ENCODE data around the gene MGAT5.

The MGAT5 gene

DNA sequence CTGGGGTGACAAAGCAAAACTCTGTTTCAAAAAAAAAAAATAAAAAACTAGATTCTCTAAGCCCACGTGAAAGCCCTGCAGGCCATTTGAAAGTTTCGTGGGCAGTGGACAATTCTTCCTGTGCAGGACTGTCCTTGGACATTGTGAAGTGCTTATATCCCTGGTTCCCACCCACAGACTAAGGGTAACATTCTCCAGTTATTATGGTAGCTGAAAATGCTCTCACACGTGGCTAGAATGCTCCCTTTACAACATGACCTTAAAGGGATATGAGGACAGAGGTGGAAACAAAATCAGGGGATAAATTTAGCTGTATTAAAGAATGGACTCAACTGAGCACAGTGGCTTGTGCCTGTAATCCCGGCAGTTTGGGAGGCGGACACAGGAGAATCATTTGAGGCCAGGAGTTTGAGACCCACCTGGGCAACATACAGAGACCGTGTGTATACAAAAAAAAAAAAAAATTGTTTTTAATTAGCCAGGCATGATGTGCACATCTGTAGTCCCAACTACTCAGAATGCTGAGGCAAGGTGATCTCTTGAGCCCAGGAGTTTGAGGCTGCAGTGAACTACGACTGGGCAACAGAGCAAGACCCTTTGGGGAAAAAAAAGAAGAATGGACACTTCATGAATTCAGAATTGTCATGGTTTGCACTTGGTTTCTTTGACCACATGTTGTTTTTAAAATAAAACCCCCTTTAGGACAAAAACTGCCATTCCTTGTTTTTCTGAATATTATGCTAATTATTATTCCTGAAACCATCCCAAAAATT is 167.9 kb downstream of the MGAT5 start:
- no peak for DNase-seq (ENCODE audit: low spot score)

DNA sequence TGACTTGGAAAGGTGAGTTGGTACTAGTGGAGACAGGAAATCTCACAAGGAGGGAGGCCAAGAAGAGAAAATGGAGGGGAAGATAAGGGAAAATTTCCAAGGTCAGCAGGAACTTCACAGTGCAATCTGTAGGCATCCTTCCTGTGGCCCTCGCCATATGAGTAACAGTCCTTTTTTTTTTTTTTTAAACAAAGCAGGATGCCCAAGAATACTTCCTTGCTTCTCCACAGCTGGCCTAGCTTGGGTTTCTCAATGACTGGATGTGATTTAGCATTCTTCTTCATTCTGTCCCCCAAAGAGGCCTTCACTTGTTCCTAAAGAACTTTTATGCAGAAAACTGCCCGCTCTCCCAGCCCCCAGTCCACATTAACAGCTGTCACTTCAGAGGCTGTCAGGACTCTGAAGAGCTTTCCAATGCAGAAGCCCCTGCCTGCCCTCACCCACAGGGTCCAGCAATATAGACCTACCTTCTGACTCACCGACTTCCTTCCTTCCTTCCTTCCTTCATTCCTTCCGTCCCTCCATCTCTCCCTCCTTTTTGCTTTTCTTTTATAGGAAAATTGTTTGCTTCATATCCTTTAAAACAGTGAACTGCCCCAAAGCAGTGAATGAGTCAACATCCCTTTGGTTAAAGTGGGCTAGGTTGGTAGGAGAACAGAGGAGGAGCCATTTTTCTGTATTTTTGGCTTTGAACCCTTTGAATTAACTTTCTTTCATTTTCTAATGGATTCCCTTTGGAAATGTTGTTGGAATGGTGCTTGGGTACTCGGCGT is 172.0 kb downstream of the MGAT5 start:
- no peak for DNase-seq (ENCODE audit: low spot score)

DNA sequence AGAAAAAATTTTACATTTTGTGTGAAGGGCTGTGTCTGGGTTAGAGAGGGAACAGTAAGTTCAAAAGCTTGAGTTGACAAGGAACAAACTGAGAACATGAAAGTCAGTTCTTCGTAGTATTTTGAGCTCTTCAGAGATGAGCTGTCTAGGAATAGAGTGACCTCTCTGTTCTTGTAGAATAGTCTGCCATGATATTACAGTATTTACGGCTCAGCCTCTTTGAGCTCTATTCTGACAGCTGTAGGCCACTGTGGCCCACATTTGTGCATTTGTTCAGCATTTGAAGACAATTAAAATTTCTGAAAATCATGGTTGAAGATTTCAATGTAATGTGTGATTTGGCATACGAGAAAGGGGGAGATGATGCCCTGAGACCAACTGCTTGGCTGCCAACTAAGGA is 172.8 kb downstream of the MGAT5 start:
- no peak for DNase-seq (ENCODE audit: low spot score)

DNA sequence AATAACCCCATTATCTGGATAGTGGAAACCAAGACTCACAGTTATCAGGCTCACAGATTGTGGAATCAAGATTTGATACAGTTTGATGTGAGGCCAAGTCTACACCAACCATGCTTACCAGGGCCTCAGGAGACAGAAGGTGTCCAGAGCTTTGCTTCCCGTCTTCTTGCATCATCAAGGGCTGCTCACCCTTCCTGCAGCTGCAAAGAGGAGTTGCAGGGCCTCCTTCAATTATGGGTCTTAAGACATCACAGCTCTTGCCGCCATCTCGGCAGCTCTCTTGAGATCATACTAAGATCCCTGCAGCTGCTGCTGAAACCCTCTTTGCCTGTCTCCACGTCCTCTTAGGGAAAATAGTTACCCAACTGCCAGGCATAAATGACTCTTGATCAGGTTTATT is 176.0 kb downstream of the MGAT5 start:
- DNase-seq (ENCODE audit: low spot score), result no peak

DNA sequence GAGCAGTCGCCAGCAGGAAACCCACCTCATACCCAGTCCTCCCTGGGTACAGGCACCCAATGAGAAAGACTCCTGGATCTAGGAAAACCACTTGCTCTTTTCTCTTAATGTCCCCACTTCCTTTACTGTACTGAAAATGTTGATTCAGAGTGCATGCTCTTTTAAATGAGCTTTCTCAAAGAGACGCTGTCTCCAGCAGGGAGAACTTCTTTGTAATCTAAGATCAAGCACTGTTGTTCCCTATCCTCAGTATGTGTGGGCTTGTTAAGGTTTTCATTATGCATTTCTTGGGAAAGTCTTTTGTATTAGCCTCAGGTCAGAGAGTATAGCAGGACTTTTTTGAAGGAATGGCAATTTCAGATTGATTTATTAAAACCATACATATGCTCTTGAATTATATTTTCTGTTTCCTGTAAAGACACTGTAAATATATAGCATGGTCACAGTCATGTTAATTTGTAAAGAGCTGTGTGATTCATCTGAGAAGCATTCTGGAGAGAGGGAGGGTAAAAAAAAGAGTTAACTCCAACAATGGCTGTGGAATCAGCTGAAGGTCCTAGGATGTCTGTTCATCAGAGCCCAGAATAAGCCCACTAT is 178.1 kb downstream of the MGAT5 start:
- no peak for DNase-seq (ENCODE audit: low spot score)

DNA sequence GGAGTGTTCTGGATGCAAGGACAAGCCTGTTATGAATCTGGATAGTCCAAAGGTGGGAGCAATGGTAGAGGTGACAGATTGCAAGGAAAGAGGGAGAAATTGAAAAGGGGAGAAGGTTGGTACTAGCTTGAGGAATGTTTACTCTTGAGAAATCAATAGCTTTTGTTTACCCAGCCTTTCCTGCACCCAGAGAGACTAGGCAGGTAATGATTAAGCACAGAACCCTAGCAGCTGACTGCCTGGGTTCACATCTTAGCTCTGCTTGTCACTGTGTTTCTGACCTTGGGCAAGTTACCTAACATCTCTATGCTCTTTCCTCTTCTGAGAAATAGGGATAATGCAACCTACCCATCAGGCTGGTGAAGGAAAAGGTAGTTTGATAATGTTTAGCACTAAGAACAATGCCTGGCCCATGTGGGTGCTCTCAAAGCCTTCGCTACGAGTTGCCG is 178.6 kb downstream of the MGAT5 start:
- no peak for DNase-seq (ENCODE audit: low spot score)

DNA sequence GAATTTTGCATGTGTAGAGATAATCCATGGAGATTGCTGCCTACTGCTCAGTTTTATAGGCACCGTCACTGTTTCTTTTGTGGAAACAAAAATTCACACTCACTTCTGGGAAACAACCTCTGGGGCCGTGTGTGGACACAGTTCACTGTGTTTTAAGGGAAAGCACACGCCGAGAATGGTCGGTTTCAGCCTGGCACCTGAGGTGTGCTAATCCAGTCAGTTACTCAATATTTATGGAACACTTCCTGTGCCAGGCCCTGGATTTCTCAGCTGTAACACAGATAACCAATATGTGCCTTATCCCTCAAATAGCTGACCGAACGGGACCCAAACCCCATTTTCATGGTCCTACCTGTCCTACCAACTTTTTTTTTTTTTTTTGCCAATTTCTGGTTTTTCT is 179.6 kb downstream of the MGAT5 start:
- DNase-seq (ENCODE audit: low spot score), result no peak

DNA sequence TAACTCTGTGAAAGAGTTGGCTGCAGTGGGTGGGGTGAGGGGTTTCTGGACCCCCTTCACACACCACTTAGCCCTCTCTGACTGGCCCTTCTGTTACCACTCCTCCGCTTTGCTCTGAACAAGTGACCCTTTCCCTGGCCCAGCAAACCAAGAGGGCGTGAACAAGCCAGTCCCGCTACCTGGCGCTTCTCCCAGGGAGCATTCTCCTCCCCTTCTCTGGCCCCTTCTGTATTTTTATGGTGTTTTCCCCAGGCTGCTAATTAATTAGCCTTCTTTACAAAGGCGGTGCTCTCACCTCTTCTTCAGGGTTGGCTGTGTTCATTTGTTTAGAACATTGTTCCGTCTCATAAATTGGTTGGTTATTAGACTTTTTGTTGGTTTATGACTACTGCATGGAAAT is 180.1 kb downstream of the MGAT5 start:
- DNase-seq (ENCODE audit: low spot score), result no peak

DNA sequence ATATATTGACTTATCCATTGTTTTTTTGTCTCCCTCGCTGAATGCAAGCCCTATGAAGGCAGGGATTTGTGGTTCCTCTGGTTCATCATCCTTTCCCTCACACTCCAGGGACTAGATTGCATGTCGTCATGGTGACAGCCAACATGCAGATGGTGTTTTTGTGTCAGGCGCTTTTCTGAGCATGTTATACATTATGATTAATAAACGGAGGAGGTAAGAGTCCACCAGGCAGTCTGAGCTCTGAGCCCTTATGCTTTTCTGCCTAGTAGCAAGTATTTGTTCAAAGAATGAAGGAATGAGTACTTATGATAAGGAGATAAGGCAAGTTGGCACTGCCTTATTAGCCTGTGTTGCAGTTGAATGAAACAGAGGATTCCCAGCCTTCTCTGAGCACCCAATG is 181.6 kb downstream of the MGAT5 start:
- DNase-seq (ENCODE audit: low spot score), result no peak

DNA sequence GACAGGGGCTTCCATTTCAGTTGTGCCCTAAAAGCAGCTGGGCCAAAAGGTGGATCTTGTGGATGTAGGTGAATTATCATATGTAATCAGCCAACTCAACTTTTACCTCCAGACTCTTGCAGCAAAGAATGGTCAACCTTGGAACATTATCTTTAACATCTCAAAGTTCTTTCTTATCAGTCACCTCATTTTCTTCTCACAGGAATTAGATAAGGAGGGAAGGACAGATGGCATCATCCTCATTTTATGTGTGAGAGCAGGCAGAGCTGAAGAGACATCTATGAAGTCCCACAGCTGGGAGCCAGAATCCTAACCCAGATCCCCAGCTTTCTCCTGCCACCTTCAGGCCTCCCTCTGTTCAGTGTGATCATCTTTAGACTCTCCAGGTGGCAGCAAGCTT is 182.1 kb downstream of the MGAT5 start:
- DNase-seq (ENCODE audit: low spot score), result no peak

DNA sequence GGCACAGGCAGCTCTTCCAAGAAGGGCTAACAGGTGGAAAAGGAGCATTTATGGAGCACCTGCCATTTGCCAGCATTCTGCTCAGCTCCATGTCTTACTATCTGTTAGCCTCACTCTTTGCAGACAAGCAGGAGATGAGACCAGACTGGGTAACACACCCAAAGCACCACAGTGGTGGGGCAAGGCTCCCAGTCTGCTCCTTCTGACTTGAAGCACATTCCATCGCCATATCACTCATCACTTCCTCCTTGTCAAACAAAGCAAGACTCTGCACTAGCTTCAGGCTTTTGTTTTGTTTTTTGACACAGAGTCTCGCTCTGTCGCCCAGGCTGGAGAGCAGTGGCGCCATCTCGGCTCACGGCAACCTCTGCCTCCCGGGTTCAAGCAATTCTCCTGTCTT is 182.8 kb downstream of the MGAT5 start:
- DNase-seq (ENCODE audit: low spot score), result no peak

DNA sequence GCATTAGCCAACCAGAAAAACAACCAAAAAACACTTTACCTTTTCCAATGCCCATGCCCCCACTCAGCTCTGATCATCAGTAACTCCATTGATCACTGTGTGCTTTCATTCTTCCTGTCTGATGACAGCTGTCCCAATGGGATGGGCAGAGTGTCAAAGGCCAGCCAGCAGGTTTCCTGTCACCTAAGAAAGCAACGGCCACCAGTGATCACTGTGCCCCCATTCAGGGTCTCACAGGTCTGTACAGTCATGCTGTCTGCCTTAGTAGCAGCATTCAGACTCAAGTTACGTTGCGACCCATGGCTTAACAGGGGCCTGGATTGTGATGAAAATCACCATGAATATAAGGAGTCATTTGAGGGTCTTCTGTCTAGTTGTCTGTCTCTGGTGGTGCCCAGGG is 184.5 kb downstream of the MGAT5 start:
- no peak for DNase-seq (ENCODE audit: low spot score)

DNA sequence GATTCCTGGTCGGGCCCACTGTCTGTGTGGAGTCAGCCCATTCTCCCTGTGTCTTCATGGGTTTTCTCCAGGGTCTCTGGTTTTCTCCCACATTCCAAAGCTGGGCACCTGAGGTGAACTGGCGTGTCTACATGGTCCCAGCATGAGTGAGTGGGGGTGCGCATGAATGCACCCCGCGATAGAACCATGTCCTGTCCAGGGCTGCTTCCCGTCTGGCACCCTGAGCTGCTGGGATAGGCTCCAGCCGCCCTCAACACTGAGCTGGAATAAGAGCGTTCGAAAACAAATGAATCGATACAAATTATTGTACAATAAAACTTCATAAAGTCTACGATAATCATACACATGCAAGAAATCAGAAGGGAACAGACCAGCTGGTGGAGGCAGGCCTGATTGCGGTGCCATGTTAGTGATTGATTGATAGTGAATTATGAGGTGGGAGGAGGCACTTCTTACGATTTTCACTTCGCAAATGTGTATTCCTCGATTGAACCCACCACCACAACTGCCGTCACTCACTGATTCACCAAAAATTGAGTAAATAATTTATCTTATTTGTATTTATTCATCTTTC is 186.6 kb downstream of the MGAT5 start:
- DNase-seq (ENCODE audit: low spot score), result no peak

DNA sequence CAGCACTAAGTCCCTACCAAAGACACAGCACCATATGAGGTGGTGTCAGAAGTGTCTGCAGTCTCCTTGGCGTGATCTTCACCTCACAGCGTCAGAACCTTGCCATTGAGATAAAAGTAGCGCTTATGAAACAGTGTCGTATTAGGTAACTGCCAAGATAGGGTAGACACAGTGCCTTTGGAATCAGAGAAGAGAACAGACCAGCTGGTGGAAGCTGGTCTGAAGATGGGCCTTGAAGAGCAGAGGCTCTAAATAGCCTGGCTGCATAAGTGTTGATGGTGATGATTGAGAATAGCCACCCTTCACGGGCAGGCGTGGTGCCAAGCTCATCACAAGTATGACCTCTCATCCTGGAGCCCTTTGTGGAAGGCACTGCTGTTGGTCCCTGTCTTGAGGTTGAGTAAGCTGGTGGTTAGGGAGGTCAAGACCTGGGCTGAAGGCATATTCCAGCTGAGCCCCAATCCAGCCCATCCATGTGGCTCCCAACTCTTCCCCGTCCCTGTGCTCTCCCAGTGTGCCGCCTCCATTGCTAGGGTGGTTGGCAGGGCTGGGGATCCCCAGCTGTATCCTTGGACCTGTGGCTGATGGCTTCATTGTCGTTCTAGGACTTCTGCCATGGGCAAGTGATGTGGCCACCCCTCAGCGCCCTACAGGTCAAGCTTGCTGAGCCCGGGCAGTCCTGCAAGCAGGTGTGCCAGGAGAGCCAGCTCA is 187.4 kb downstream of the MGAT5 start:
- DNase-seq (ENCODE audit: low spot score), result no peak

DNA sequence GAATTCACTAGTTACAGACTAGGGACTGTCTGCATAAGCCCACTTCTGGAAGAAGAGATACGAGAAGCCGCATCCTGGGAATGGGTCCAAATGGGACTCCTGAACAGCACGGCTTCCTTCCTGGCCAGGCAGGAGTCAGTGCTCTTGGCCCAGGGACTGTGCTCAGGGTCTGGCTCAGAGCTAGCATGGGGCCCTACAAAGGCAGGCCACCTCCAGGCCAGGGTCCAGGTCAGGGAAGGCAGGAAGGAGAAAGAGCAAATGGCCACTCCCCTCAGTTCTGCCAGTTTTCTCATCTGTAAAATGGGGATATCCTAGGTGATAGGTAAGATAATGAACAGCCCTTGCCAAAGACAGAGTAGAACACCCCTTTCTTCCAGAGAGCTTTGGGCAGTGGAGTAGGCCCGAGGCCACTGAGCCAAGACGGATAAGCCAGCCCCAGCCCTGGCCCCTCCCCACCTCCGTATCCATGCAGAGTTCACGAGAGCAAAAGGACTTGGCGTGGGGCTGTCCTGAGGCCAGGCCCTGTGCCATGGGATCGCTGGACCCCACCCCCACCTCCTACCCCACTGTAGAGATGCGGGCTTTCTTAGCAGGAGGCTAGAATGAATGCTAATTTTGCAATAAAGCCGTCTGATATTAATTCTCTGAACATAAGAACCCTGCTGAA is 190.1 kb downstream of the MGAT5 start:
- DNase-seq (ENCODE audit: low spot score), result no peak

DNA sequence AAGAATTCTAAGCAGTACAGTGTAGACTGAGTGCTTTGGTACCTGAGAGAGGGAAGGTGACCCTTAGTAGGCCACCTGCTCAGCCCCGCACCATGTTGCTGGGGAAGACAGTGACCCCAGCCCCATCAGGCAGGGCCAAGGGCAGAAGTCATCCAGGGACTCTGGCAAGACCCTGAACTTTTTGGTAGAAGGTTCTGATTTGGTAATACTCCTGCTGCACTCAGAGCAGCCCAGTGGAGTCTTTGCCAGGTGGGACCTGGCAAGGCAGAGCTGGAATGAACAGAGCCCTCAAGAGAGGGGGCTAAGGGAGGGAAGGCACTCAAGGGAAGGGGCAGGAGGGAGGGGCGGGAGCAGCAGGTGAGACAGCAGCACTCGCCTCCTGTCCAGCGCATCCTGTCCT is 191.2 kb downstream of the MGAT5 start:
- DNase-seq (ENCODE audit: low spot score), result no peak

DNA sequence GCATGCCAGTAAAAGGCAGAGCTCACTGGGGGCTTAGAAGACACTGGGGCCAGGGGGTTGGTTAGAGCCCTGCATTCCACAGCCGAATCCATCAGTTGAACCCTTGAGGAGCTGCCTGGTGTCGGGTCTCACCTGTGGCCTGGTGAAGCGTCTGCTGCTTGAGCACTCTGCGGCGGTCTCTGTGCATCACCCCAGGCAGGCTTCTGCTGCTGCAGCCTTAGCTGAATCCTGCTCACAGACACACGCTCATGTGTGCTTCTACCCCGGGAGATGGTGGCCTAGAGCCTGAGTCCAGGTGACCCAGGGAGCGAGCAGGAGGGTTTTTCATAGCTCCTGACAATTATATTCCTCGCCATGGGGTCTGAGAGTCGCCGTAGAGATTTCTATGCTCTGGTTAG is 192.1 kb downstream of the MGAT5 start:
- no peak for DNase-seq (ENCODE audit: low spot score)

DNA sequence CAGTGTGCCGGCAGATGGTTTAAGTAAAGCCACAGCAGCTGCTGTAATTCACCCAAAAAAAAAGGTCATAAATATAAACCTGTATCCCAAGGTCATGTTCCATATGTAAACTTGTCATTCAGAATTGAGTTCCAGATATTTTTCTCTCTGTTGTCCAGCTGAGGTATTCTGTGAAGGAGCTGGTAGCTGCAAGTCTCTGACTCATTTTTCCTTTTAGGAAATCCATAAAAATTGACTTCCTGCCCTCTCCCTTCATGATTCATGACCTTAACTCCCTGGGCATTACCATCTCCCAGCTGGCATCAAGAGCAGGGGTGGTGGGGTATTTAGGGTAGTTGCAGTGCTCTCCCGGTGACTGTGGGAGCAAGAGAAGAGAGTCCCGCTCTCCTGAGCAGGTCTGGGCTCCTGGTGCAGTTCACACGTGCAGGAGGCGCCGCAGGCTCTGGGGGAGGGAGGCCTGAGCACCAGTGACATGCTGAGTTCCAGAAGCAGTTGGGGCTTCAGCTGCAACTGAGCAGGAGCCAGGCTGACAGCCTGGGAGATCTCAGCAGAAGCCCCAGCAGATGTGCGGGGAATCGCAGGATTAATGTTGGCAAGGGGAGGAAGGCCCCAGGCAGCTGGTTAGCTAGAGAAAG is 192.6 kb downstream of the MGAT5 start:
- no peak for DNase-seq (ENCODE audit: low spot score)

DNA sequence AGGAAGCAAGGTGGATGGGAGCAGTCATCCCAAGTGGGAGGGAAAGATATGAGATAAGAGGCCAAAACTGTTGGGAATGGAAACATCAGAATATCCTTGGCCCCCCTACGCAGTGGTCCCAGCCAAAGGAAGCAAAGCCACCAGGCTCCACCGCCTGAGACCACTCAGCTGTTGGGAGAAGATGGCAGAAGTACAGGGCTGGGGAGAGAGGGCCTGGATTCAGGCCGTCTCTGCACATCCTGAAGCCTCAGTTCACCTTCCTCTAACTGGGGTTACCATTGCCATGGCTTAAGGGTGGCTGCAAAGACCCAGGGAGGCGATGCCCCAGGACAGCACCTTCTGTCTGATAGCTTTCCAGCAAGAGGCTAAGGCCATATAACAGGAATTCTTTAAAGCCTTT is 193.8 kb downstream of the MGAT5 start:
- no peak for DNase-seq (ENCODE audit: low spot score)

DNA sequence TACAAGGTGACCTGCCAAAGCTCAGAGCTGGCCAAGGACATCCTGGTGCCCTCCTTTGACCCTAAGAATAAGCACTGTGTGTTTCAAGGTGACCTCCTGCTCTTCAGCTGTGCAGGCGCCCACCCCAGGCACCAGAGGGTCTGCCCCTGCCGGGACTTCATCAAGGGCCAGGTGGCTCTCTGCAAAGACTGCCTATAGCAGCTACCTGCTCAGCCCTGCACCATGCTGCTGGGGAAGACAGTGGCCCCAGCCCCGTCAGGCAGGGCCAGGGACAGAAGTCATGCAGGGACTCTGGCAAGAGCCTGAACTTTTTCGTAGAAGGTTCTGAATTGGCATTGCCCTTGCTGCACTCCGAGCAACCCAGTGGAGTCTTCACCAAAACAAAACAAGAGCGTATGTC is 194.8 kb downstream of the MGAT5 start:
- no peak for DNase-seq (ENCODE audit: low spot score)

DNA sequence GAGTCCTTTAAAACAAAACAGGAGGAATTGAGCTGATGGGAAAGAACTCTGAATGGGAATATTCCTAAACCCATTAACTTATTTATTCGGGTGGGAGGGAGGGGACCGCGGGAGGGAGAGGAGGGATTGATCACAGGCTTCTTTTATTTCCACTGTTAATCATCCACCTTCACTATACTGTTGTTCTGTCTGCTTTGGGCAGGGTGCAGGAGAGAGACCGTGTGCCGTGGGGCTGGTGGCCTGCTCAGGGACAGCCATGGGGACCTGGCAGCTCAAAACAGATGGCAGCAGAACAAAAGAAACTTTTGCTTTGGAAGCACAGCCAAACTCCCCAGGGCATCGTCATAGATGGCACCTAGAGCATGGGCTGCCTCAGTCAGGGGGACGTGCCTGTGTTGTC is 195.3 kb downstream of the MGAT5 start:
- DNase-seq (ENCODE audit: low spot score), result no peak
